Fibroblast of lung (primary cell): ENCODE data around the gene PIGC. TPM values are rescaled to one million over a fixed set of nuclear protein-coding genes. Genes with fewer than 3 reads are reported as not detected.

Experiments used
- DNase-seq, 2 donors: peaks; one replicate each; pipeline versions ENCODE4 v3.0.0 to v3.0.0-alpha.2; 2010; ENCODE audit warnings: low read depth in 2 of 2
- H2AFZ ChIP-seq: 2 replicates; pipeline ENCODE4 v1.5.1; 2012; ENCODE audit warnings: low read length, control low read depth, inconsistent platforms
- H3K27ac ChIP-seq: 2 replicates; pipeline ENCODE4 v1.5.1; 2011; ENCODE audit warnings: low read length, control low read depth; ENCODE audit not compliant: insufficient read depth
- H3K27me3 ChIP-seq: 2 replicates; pipeline ENCODE4 v1.5.1; 2011; ENCODE audit warnings: mild to moderate bottlenecking, low read length; ENCODE audit not compliant: control insufficient read depth, insufficient read depth
- H3K36me3 ChIP-seq: 2 replicates; pipeline ENCODE4 v1.5.1; 2011; ENCODE audit warnings: low read length; ENCODE audit not compliant: control insufficient read depth, insufficient read depth
- H3K4me1 ChIP-seq: 2 replicates; pipeline ENCODE4 v1.5.1; 2011; ENCODE audit warnings: low read length; ENCODE audit not compliant: control insufficient read depth, insufficient read depth; ENCODE audit errors: extremely low read depth
- H3K4me2 ChIP-seq: 2 replicates; pipeline ENCODE4 v1.5.1; 2011; ENCODE audit warnings: low read length, control low read depth; ENCODE audit not compliant: insufficient read depth; ENCODE audit errors: extremely low read depth
- H3K4me3 ChIP-seq, 4 experiments: fragments of 200-600 bp in 1 of 4; sonication (generic) in 1 of 4; replicated peaks in 1 of 4; 2 replicates each; pipeline ENCODE4 v1.5.1; 2011 to 2016; ENCODE audit warnings: low read length in 4 of 4, low read depth in 3 of 4, mild to moderate bottlenecking in 3 of 4, control low read depth in 2 of 4, inconsistent platforms in 1 of 4, mixed read lengths in 1 of 4; ENCODE audit not compliant: insufficient read depth in 1 of 4; ENCODE audit errors: control extremely low read depth in 1 of 4
- H3K79me2 ChIP-seq: 2 replicates; pipeline ENCODE4 v1.5.1; 2012; ENCODE audit warnings: mild to moderate bottlenecking, low read length, inconsistent platforms; ENCODE audit not compliant: control insufficient read depth, insufficient read depth
- H3K9ac ChIP-seq: 2 replicates; pipeline ENCODE4 v1.5.1; 2011; ENCODE audit warnings: mild to moderate bottlenecking, low read length, control low read depth; ENCODE audit not compliant: insufficient read depth
- H3K9me3 ChIP-seq: 2 replicates; pipeline ENCODE4 v1.5.1; 2012; ENCODE audit warnings: low read depth, low read length; ENCODE audit not compliant: control insufficient read depth, insufficient read depth
- H4K20me1 ChIP-seq: 2 replicates; pipeline ENCODE4 v1.5.1; 2011; ENCODE audit warnings: low read length; ENCODE audit not compliant: control insufficient read depth, insufficient read depth; ENCODE audit errors: extremely low read depth
- EZH2 ChIP-seq: IDR thresholded peaks from 2 replicates; pipeline ENCODE4 v1.5.1; 2012; ENCODE audit warnings: low read length, control low read depth, mild to moderate bottlenecking; ENCODE audit errors: missing control alignments
- polyA plus RNA-seq, 2 donors: library from polyadenylated mRNA; depleted of rRNA in 1 of 2; stranded (reverse) in 1 of 2; unstranded in 1 of 2; fragments of >200 nt; gene quantifications; 2 replicates each; pipeline ENCODE4 v1.2.1, GENCODE V29; 2011 to 2012; ENCODE audit warnings: missing spikeins in 1 of 2
- total RNA-seq: library from RNA; depleted of rRNA; stranded (reverse); fragments of >200 nt; gene quantifications from 2 replicates; pipeline ENCODE4 v1.2.1, GENCODE V29; 2014
- TF ChIP-seq, protein P1 (sequence below), 2 donors: IDR thresholded peaks in 1 of 2; conservative IDR thresholded peaks in 1 of 2; 1 replicate in 1 of 2; 2 replicates in 1 of 2; pipeline ENCODE4 v1.5.1; 2011 to 2012; ENCODE audit warnings: low read length in 2 of 2, control low read depth in 1 of 2, inconsistent platforms in 1 of 2, low read depth in 1 of 2, mild to moderate bottlenecking in 1 of 2

PIGC gene
- total and polyA plus RNA-seq, 2 donors (not counting 1 experiment from before 2014, with no cell fraction given) = 20.3 to 28.9 TPM

DNA sequence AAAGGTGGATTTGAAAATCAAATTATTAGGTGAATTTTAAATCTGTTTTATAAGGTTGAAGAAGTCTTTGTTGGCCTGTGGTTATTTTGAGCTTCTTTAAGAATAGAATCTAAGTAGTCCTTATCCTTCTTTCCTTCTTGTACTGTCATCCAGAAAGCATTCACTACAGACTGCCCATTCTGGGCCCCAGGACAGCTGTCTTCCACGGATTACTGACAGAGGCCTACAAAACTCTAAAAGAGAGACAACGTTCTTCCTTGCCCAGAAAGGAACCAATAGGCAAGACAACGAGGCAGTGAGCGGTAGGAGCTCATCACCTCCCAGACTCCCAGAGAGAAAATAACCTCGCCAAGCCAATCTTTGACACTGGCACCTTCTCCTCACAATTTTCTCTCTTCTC is 24.4 kb upstream of the PIGC start:
- Histone ChIP-seq H3K4me3 (no peak overlapping the region), H3K9ac (no peak overlapping the region), H3K4me2 (no peak overlapping the region), H4K20me1 (no peaks in the 10 kb centered on the region), H3K4me1 (no peaks in the 10 kb centered on the region), H3K36me3 (no peaks in the 10 kb centered on the region), H3K27ac (no peak overlapping the region), H3K9me3 (no peaks in the 10 kb centered on the region), H2AFZ (no peak overlapping the region), H3K79me2 (no peaks in the 10 kb centered on the region), H3K27me3 (no peaks in the 10 kb centered on the region)
- DNase-seq = no peak
- TF ChIP-seq, protein P1, sequence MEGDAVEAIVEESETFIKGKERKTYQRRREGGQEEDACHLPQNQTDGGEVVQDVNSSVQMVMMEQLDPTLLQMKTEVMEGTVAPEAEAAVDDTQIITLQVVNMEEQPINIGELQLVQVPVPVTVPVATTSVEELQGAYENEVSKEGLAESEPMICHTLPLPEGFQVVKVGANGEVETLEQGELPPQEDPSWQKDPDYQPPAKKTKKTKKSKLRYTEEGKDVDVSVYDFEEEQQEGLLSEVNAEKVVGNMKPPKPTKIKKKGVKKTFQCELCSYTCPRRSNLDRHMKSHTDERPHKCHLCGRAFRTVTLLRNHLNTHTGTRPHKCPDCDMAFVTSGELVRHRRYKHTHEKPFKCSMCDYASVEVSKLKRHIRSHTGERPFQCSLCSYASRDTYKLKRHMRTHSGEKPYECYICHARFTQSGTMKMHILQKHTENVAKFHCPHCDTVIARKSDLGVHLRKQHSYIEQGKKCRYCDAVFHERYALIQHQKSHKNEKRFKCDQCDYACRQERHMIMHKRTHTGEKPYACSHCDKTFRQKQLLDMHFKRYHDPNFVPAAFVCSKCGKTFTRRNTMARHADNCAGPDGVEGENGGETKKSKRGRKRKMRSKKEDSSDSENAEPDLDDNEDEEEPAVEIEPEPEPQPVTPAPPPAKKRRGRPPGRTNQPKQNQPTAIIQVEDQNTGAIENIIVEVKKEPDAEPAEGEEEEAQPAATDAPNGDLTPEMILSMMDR (conservative IDR thresholded peaks at IDR 0.05 in 1 of 2, IDR thresholded peaks at IDR 0.05 in 1 of 2; ENCODE audit: low read depth in 1 of 2, low read length in 2 of 2) = no peak
- no peak for TF ChIP-seq EZH2

GRCh38 chr1:172467446-172467845 is 23.6 kb upstream of the PIGC start:
- no peaks in the 10 kb centered on the region for H3K36me3 ChIP-seq
- no peaks in the 10 kb centered on the region for H3K27me3 ChIP-seq
- H2AFZ ChIP-seq = no peak overlapping the region
- no peak for TF ChIP-seq EZH2
- TF ChIP-seq, protein P1 (conservative IDR thresholded peaks at IDR 0.05 in 1 of 2, IDR thresholded peaks at IDR 0.05 in 1 of 2; ENCODE audit: low read depth in 1 of 2, low read length in 2 of 2) = no peak
- H4K20me1 ChIP-seq = no peaks in the 10 kb centered on the region
- no peak overlapping the region for H3K4me3 ChIP-seq
- H3K4me1 ChIP-seq = no peaks in the 10 kb centered on the region
- no peaks in the 10 kb centered on the region for H3K79me2 ChIP-seq
- no peak for DNase-seq
- H3K9me3 ChIP-seq = no peaks in the 10 kb centered on the region
- H3K9ac ChIP-seq = no peak overlapping the region
- H3K27ac ChIP-seq = no peak overlapping the region
- no peak overlapping the region for H3K4me2 ChIP-seq

DNA sequence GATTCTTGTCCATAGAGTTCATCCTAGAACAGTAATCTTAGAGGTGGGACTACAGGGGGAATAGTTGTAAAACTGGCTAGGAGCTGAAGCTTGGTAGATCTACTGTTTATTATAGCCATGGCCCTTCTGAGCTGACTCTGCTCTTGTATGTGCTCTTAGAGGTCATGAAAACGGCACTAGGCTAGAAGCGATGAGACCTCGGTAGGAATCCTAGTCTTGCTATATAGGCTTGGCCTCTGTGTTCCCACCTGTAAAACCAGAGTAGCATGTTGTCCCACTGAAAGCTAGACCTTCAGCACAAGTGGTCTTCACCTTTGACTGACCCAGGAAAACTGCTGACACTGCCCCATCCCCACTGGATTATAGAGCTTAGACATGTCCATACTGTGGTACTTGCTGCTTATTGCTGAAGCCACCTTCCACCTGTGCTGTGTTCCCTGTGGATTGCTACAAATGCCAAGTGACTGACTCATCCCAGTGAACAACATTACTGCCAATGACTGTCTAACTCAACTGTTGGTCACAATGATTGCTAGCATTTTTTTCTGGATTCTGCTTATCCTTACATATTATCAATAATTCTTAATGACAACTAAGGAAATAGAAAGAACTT is 23.0 kb upstream of the PIGC start:
- DNase-seq = peak in 1 of 2 donors; percentile 35
- Histone ChIP-seq H4K20me1 (no peaks in the 10 kb centered on the region), H3K4me1 (no peaks in the 10 kb centered on the region), H3K4me2 (no peak overlapping the region), H2AFZ (no peak overlapping the region), H3K36me3 (no peaks in the 10 kb centered on the region), H3K4me3 (no peak overlapping the region), H3K9ac (no peak overlapping the region), H3K79me2 (no peaks in the 10 kb centered on the region), H3K9me3 (no peaks in the 10 kb centered on the region), H3K27ac (no peak overlapping the region), H3K27me3 (no peaks in the 10 kb centered on the region)
- TF ChIP-seq EZH2 = no peak
- TF ChIP-seq, protein P1 (conservative IDR thresholded peaks at IDR 0.05 in 1 of 2, IDR thresholded peaks at IDR 0.05 in 1 of 2; ENCODE audit: low read depth in 1 of 2, low read length in 2 of 2) = no peak
